HTR-8/SVneo (cell line): Measurements from ENCODE around the gene VEGFA.

Experiments used
- DNase-seq: peaks from one replicate; pipeline ENCODE4 v3.0.0; 2011; ENCODE audit warnings: low spot score, mixed read lengths; ENCODE audit not compliant: insufficient read length
- FAIRE-seq: peaks from 2 replicates; lab custom pipeline; 2011; peaks lifted over from hg19 to GRCh38; lab: Jason Lieb, UNC

VEGFA gene

DNA sequence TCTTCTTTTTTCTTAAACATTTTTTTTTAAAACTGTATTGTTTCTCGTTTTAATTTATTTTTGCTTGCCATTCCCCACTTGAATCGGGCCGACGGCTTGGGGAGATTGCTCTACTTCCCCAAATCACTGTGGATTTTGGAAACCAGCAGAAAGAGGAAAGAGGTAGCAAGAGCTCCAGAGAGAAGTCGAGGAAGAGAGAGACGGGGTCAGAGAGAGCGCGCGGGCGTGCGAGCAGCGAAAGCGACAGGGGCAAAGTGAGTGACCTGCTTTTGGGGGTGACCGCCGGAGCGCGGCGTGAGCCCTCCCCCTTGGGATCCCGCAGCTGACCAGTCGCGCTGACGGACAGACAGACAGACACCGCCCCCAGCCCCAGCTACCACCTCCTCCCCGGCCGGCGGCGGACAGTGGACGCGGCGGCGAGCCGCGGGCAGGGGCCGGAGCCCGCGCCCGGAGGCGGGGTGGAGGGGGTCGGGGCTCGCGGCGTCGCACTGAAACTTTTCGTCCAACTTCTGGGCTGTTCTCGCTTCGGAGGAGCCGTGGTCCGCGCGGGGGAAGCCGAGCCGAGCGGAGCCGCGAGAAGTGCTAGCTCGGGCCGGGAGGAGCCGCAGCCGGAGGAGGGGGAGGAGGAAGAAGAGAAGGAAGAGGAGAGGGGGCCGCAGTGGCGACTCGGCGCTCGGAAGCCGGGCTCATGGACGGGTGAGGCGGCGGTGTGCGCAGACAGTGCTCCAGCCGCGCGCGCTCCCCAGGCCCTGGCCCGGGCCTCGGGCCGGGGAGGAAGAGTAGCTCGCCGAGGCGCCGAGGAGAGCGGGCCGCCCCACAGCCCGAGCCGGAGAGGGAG lies 580 bp downstream of the VEGFA start:
- FAIRE-seq (no peak), DNase-seq (no peak)

DNA sequence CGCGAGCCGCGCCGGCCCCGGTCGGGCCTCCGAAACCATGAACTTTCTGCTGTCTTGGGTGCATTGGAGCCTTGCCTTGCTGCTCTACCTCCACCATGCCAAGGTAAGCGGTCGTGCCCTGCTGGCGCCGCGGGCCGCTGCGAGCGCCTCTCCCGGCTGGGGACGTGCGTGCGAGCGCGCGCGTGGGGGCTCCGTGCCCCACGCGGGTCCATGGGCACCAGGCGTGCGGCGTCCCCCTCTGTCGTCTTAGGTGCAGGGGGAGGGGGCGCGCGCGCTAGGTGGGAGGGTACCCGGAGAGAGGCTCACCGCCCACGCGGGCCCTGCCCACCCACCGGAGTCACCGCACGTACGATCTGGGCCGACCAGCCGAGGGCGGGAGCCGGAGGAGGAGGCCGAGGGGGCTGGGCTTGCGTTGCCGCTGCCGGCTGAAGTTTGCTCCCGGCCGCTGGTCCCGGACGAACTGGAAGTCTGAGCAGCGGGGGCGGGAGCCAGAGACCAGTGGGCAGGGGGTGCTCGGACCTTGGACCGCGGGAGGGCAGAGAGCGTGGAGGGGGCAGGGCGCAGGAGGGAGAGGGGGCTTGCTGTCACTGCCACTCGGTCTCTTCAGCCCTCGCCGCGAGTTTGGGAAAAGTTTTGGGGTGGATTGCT lies 1.3 kb downstream of the VEGFA start:
- no peak for DNase-seq
- no peak for FAIRE-seq

DNA sequence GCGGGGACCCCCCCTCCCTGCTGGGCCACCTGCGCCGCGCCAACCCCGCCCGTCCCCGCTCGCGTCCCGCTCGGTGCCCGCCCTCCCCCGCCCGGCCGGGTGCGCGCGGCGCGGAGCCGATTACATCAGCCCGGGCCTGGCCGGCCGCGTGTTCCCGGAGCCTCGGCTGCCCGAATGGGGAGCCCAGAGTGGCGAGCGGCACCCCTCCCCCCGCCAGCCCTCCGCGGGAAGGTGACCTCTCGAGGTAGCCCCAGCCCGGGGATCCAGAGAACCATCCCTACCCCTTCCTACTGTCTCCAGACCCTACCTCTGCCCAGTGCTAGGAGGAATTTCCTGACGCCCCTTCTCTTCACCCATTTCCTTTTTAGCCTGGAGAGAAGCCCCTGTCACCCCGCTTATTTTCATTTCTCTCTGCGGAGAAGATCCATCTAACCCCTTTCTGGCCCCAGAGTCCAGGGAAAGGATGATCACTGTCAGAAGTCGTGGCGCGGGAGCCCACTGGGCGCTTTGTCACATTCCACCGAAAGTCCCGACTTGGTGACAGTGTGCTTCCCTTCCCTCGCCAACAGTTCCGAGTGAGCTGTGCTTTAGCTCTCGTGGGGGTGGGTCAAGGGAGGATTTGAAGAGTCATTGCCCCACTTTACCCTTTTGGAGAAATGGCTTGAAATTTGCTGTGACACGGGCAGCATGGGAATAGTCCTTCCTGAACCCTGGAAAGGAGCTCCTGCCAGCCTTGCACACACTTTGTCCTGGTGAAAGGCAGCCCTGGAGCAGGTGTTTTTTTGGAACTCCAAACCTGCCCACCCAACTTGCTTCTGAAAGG lies 2.1 kb downstream of the VEGFA start:
- no peak for FAIRE-seq

DNA sequence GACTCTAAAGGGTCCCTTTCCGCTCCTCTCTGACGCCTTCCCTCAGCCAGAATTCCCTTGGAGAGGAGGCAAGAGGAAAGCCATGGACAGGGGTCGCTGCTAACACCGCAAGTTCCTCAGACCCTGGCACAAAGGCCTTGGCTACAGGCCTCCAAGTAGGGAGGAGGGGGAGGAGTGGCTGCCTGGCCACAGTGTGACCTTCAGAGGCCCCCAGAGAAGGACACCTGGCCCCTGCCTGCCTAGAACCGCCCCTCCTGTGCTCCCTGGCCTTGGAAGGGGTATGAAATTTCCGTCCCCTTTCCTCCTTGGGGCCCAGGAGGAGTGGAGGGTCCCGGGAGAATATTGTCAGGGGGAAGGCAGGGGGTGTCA lies 2.7 kb downstream of the VEGFA start:
- no peak for DNase-seq
- FAIRE-seq: no peak

More for the DNA sequence above, 2.1 kb downstream of the VEGFA start:
- DNase-seq: no peak

DNA sequence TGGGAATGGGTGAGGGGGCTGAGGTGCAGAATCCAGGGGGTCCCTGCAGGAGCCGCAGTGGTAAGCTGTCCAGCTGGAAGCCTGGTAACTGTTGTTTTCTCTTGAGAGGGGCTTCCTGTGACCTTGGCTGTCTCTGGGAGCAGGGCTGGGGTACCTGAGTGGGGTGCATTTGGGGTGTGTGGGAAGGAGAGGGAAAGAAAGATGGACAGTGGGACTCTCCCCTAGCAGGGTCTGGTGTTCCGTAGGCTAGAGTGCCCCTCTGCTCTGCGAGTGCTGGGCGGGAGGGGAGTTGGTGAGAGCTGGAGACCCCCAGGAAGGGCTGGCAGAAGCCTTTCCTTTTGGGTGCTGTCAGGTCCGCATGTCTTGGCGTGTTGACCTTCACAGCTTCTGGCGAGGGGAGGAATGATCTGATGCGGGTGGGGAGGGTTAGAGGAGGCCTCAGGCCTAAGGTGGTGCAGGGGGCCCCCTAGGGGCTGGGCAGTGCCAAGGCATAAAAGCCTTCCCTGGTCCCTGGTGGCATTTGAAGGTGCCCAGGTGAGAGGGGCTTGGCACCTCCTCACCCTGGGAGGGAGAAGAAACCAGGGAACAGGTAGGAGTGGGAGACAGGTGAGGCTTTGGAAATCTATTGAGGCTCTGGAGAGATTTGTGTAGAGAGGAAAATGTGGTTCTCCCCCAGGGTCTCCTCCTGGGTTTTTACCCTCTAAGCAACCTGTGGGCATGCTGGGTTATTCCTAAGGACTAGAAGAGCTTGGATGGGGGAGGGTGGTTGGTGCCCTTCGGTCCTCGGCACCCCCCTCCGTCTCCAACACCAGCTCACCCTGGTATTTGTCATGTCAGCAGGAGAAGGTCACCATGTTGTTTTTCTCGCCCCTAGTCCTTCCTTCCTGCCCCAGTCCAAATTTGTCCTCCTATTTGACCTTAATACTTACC lies 3.3 kb downstream of the VEGFA start:
- DNase-seq: peak; percentile 79
- FAIRE-seq: peak; percentile 4

DNA sequence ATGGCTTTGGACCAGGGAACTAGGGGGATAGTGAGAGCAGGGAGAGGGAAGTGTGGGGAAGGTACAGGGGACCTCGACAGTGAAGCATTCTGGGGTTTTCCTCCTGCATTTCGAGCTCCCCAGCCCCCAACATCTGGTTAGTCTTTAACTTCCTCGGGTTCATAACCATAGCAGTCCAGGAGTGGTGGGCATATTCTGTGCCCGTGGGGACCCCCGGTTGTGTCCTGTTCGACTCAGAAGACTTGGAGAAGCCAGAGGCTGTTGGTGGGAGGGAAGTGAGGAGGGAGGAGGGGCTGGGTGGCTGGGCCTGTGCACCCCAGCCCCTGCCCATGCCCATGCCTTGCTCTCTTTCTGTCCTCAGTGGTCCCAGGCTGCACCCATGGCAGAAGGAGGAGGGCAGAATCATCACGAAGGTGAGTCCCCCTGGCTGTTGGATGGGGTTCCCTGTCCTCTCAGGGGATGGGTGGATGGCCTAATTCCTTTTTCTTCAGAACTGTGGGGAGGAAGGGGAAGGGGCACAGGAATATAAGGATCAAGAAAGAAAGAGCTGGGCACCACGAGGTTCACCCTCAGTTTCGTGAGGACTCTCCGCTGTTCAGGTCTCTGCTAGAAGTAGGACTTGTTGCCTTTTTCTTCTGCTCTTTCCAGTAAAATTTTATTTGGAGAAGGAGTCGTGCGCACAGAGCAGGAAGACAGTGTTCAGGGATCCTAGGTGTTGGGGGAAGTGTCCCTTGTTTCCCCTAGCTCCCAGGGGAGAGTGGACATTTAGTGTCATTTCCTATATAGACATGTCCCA lies 4.2 kb downstream of the VEGFA start:
- DNase-seq: no peak
- no peak for FAIRE-seq

DNA sequence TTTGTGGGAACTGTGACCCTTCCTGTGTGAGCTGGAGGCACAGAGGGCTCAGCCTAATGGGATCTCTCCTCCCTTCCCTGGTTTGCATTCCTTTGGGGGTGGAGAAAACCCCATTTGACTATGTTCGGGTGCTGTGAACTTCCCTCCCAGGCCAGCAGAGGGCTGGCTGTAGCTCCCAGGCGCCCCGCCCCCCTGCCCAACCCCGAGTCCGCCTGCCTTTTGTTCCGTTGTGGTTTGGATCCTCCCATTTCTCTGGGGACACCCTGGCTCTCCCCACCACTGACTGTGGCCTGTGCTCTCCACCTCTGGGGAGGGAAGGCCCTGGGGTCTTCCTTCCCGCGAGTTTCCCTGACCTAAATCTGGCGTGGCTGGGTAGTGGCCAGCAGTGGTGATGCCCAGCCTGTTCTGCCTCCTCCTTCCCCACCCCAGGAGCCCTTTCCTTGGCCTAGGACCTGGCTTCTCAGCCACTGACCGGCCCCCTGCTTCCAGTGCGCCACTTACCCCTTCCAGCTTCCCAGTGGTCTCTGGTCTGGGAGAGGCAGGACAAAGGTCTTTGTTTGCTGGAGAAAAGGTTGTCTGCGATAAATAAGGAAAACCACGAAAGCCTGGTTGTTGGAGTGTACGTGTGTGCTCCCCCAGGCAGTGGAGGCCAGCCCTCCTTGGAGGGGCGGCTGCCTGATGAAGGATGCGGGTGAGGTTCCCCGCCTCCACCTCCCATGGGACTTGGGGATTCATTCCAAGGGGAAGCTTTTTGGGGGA lies 4.9 kb downstream of the VEGFA start:
- FAIRE-seq (no peak), DNase-seq (peak; percentile 88)

DNA sequence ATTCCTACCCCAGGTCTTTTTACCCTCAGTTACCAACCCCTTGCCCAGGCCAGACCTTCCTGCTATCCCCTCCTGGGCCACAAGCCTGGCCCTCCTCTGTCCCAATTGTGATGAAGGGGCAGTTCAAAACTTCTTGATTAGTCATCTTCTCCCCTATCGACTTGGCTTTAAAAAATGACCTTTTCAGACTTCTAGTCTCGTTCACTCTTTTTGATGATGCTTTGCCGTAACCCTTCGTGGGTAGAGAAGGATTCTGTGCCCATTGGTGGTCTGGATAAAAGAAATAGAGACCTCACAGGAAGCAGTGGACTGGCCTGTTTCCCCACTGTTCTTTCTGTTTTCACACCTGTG lies 5.5 kb downstream of the VEGFA start:
- no peak for FAIRE-seq

DNA sequence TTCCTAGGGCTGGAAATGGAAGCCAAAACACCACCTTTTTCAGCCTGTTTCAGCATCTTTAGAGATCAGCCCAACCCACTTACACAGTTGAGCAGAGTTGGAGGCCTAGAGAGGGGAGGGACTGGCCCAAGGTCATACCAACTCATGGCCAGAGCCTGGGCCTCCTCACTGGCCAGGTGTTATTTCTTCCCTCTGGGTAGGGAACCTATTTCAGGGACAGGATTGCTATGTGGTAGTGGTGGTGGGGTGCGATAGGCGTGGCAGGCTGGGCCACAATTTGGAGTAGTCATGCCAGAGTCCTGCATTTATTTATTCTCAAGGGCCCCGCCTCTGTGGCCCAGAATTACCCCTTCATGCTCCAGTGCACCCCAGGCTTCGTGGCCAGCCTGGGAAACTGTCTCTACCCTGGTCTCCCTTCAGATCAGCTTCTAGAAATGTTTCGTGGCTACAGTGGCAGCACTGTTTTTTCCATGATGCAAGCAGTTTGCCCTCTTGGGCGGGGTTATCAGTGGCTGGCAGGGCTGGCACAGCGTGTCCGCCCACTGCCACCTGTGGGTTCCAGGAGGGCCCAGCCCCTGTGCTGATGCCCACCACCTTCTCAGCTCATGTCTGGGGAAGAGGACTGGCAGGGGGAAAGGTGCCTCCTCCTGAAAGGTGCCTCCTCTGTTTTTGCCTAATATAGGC lies 6.2 kb downstream of the VEGFA start:
- FAIRE-seq: no peak
- no peak for DNase-seq

More for the DNA sequence above, 5.5 kb downstream of the VEGFA start:
- no peak for DNase-seq

DNA sequence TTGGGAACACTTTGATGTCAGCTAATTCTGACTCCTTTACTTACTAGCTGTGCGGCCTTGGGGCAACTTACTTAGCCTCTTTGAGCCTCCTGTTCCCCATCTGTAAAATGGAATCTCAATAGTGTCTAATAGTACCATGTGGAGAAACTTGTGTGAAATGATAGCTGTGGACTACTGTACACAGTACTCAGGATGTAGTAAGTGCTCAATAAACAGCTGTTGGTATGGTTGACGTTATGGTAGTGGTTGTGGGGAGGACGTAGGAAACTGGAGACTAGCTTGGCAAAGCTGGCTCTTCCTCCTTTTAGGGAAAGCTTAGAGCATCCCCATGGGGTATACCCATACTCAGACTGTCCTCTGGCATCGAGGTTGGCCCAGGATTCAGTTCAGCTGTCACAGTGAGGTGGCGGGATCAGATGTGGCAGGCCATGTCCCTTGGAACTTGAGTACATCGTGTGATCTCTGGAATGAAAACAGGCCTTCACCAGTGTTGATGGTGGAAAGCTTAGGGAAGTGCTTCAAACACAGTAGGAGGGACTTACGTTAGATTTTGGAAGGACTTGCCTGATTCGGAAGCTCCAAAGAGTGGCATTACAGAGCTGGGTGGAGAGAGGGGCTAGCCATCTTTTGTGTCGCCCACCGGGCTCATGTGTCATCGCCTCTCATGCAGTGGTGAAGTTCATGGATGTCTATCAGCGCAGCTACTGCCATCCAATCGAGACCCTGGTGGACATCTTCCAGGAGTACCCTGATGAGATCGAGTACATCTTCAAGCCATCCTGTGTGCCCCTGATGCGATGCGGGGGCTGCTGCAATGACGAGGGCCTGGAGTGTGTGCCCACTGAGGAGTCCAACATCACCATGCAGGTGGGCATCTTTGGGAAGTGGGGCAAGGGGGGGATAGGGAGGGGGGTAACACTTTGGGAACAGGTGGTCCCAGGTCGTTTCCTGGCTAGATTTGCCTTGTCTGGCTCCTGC lies 7.1 kb downstream of the VEGFA start:
- peak; percentile 31 for FAIRE-seq

DNA sequence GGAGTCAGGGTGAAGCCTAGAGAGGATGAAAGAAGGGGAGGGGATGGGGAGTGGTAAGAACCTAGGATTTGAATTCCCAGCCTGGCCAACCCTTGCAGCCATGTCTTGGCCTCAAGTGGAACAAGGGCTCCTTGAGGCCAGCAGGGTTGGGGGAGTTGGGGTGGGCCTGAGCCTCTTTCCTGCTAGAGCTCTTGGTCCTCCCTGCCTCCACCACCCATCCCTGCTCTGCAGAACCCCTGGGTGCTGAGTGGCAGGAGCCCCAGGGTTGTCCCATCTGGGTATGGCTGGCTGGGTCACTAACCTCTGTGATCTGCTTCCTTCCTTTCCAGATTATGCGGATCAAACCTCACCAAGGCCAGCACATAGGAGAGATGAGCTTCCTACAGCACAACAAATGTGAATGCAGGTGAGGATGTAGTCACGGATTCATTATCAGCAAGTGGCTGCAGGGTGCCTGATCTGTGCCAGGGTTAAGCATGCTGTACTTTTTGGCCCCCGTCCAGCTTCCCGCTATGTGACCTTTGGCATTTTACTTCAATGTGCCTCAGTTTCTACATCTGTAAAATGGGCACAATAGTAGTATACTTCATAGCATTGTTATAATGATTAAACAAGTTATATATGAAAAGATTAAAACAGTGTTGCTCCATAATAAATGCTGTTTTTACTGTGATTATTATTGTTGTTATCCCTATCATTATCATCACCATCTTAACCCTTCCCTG lies 8.3 kb downstream of the VEGFA start:
- FAIRE-seq (no peak), DNase-seq (no peak)

More for the DNA sequence above, 7.1 kb downstream of the VEGFA start:
- DNase-seq: no peak

DNA sequence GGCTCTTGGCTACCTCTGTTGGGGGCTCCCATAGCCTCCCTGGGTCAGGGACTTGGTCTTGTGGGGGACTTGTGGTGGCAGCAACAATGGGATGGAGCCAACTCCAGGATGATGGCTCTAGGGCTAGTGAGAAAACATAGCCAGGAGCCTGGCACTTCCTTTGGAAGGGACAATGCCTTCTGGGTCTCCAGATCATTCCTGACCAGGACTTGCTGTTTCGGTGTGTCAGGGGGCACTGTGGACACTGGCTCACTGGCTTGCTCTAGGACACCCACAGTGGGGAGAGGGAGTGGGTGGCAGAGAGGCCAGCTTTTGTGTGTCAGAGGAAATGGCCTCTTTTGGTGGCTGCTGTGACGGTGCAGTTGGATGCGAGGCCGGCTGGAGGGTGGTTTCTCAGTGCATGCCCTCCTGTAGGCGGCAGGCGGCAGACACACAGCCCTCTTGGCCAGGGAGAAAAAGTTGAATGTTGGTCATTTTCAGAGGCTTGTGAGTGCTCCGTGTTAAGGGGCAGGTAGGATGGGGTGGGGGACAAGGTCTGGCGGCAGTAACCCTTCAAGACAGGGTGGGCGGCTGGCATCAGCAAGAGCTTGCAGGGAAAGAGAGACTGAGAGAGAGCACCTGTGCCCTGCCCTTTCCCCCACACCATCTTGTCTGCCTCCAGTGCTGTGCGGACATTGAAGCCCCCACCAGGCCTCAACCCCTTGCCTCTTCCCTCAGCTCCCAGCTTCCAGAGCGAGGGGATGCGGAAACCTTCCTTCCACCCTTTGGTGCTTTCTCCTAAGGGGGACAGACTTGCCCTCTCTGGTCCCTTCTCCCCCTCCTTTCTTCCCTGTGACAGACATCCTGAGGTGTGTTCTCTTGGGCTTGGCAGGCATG lies 9.2 kb downstream of the VEGFA start:
- DNase-seq (no peak), FAIRE-seq (no peak)

DNA sequence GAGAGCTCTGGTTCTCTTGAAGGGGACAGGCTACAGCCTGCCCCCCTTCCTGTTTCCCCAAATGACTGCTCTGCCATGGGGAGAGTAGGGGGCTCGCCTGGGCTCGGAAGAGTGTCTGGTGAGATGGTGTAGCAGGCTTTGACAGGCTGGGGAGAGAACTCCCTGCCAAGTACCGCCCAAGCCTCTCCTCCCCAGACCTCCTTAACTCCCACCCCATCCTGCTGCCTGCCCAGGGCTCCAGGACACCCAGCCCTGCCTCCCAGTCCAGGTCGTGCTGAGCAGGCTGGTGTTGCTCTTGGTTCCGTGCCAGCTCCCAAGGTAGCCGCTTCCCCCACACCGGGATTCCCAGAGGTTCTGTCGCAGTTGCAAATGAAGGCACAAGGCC lies 9.8 kb downstream of the VEGFA start:
- DNase-seq (no peak), FAIRE-seq (no peak)

DNA sequence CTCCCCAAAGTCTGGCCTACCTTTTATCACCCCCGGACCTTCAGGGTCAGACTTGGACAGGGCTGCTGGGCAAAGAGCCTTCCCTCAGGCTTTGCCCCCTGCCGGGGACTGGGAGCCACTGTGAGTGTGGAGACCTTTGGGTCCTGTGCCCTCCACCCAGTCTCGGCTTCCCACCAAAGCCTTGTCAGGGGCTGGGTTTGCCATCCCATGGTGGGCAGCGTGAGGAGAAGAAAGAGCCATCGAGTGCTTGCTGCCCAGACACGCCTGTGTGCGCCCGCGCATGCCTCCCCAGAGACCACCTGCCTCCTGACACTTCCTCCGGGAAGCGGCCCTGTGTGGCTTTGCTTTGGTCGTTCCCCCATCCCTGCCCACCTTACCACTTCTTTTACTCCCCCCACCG lies 10.3 kb downstream of the VEGFA start:
- FAIRE-seq (no peak), DNase-seq (no peak)
